IMR-90 (cell line): ENCODE data around the gene FAM131B. TPM values are rescaled to one million over a fixed set of nuclear protein-coding genes. Genes with fewer than 3 reads are reported as not detected.

Source experiments
- microRNA-seq, 2 experiments: library from miRNA; stranded (forward) in 1 of 2; unstranded in 1 of 2; fragments of 10-50 nt in 1 of 2; fragments of <30 nt in 1 of 2; gene quantifications in 1 of 2; microRNA quantifications in 1 of 2; one replicate each; pipeline versions ENCODE3 to v1.1.0; 2013 to 2020; ENCODE audit not compliant: insufficient read depth in 1 of 2, insufficient read length in 1 of 2, unreplicated experiment in 1 of 2
- polyA plus RNA-seq, 3 experiments: library from polyadenylated mRNA; depleted of rRNA; stranded (reverse); fragments of >200 nt; gene quantifications; 2 replicates each; pipeline ENCODE4 v1.2.3, GENCODE V29; 2012; ENCODE audit warnings: low replicate concordance in 1 of 3
- small RNA-seq, 5 experiments: library from RNA; depleted of rRNA; stranded (forward); fragments of <200 nt; gene quantifications; one replicate each; pipeline ENCODE3, GENCODE V24; 2012
- total RNA-seq: library from RNA; depleted of rRNA; stranded (reverse); fragments of >200 nt; gene quantifications from 2 replicates; pipeline ENCODE4 v1.2.3, GENCODE V29; 2012; rRNA removed

Gene FAM131B
- total and polyA plus RNA-seq, 2 of the 4 experiments (the other 2 are of a cell fraction): 3.4 to 4.3 TPM

Small RNAs within 50 kb of the gene (microRNA-seq; reads per million reads assigned to microRNA genes)
- gene MIR6892: 1.1 to 22.7 reads per million in 2 experiments

Small RNAs within 50 kb of the gene (small RNA-seq; reads per million reads assigned to genes)
- gene MIR6892: 0 to 3.5 (median 0) reads per million in 5 experiments

Other genes with a start within 250 kb of the FAM131B start
- gene PIP, start 230.6 kb downstream of the FAM131B start, total RNA-seq: not detected in 2 replicates
- gene PIP, start 230.6 kb downstream of the FAM131B start, polyA plus RNA-seq (2012; rRNA removed): not detected in 2 replicates
- not detected in 2 replicates for gene TAS2R39, start 179.3 kb downstream of the FAM131B start, total RNA-seq
- not detected in 2 replicates for gene TAS2R39, start 179.3 kb downstream of the FAM131B start, polyA plus RNA-seq (2012; rRNA removed)
- not detected in 2 replicates for gene TAS2R40, start 140.7 kb downstream of the FAM131B start, total RNA-seq
- not detected in 2 replicates for gene TAS2R40, start 140.7 kb downstream of the FAM131B start, polyA plus RNA-seq (2012; rRNA removed)
- gene GSTK1, start 99.3 kb downstream of the FAM131B start, total RNA-seq: 60.0 and 64.9 TPM in 2 replicates
- 109 and 111 TPM in 2 replicates for gene GSTK1, start 99.3 kb downstream of the FAM131B start, polyA plus RNA-seq (2012; rRNA removed)
- gene TMEM139, start 77.8 kb downstream of the FAM131B start, total RNA-seq: not detected in 2 replicates
- gene TMEM139, start 77.8 kb downstream of the FAM131B start, polyA plus RNA-seq (2012; rRNA removed): 0.07 TPM in 1 of 2 replicates, not detected in the other
- gene CASP2, start 74.4 kb downstream of the FAM131B start, total RNA-seq: 18.6 and 25.6 TPM in 2 replicates
- gene CASP2, start 74.4 kb downstream of the FAM131B start, polyA plus RNA-seq (2012; rRNA removed): 14.3 and 15.4 TPM in 2 replicates
- not detected in 2 replicates for gene CLCN1, start 46.6 kb downstream of the FAM131B start, total RNA-seq
- not detected in 2 replicates for gene CLCN1, start 46.6 kb downstream of the FAM131B start, polyA plus RNA-seq (2012; rRNA removed)
- 22.6 and 25.0 TPM in 2 replicates for gene ZYX, start 18.6 kb upstream of the FAM131B start, total RNA-seq
- gene ZYX, start 18.6 kb upstream of the FAM131B start, polyA plus RNA-seq (2012; rRNA removed): 291 and 334 TPM in 2 replicates
- not detected in 2 replicates for gene EPHA1, start 46.1 kb upstream of the FAM131B start, total RNA-seq
- gene EPHA1, start 46.1 kb upstream of the FAM131B start, polyA plus RNA-seq (2012; rRNA removed): 0.10 TPM in 1 of 2 replicates, not detected in the other
- not detected in 2 replicates for gene TAS2R60, start 80.7 kb upstream of the FAM131B start, total RNA-seq
- gene TAS2R60, start 80.7 kb upstream of the FAM131B start, polyA plus RNA-seq (2012; rRNA removed): not detected in 2 replicates
- gene TAS2R41, start 115.2 kb upstream of the FAM131B start, total RNA-seq: not detected in 2 replicates
- not detected in 2 replicates for gene TAS2R41, start 115.2 kb upstream of the FAM131B start, polyA plus RNA-seq (2012; rRNA removed)
- gene CTAGE15, start 209.1 kb upstream of the FAM131B start, total RNA-seq: under 0.01 TPM in 1 of 2 replicates, not detected in the other
- not detected in 2 replicates for gene CTAGE15, start 209.1 kb upstream of the FAM131B start, polyA plus RNA-seq (2012; rRNA removed)